H1 (cell line): ENCODE results near the gene HM13. TPM values are rescaled to one million over a fixed set of nuclear protein-coding genes. Genes with fewer than 3 reads are reported as not detected.

Experiments used
- CTCF ChIA-PET: fragments of 300-600 bp; sonication (Branson Sonifier 250); formaldehyde crosslinking; loops from one replicate; lab custom pipeline; 2021; ENCODE audit not compliant: partially characterized antibody; lab: Charles Lee
- POLR2A ChIA-PET: fragments of 300-600 bp; sonication (Branson Sonifier 250); formaldehyde crosslinking; loops from one replicate; lab custom pipeline; 2021; ENCODE audit warnings: inconsistent platforms; ENCODE audit not compliant: partially characterized antibody; lab: Charles Lee
- DNase-seq, 2 experiments: peaks; one replicate each; pipeline versions ENCODE4 v3.0.0 to v3.0.0-alpha.2; 2010 to 2022; ENCODE audit warnings: low spot score in 2 of 2, low read depth in 1 of 2, mixed read lengths in 1 of 2
- FAIRE-seq: peaks from 2 replicates; lab custom pipeline; 2011; peaks lifted over from hg19 to GRCh38; lab: Jason Lieb, UNC
- H2AFZ ChIP-seq: 2 replicates; pipeline ENCODE4 v1.8.1; 2012; ENCODE audit warnings: low read length, inconsistent platforms
- H2AK5ac ChIP-seq: 2 replicates; pipeline ENCODE4 v1.6.1; 2013; ENCODE audit warnings: low read depth, low read length
- H2BK120ac ChIP-seq: replicated peaks from 2 replicates; pipeline ENCODE3; 2013; ENCODE audit warnings: low read depth, low read length, inconsistent platforms
- H2BK12ac ChIP-seq: 2 replicates; pipeline ENCODE4 v1.6.1; 2013; ENCODE audit warnings: low read depth, low read length
- H2BK15ac ChIP-seq: 2 replicates; pipeline ENCODE4 v1.6.1; 2013; ENCODE audit warnings: low read length
- H2BK20ac ChIP-seq: 2 replicates; pipeline ENCODE4 v1.6.1; 2013; ENCODE audit warnings: low read length
- H2BK5ac ChIP-seq: 2 replicates; pipeline ENCODE4 v1.6.1; 2013; ENCODE audit warnings: low read depth, low read length
- H3K14ac ChIP-seq: 2 replicates; pipeline ENCODE4 v1.6.1; 2013; ENCODE audit warnings: inconsistent platforms; ENCODE audit not compliant: insufficient read length
- H3K18ac ChIP-seq: 2 replicates; pipeline ENCODE4 v1.6.1; 2013; ENCODE audit warnings: low read length; ENCODE audit errors: extremely low read depth
- H3K23ac ChIP-seq: 2 replicates; pipeline ENCODE4 v1.6.1; 2013; ENCODE audit warnings: inconsistent platforms; ENCODE audit not compliant: insufficient read length
- H3K23me2 ChIP-seq: 2 replicates; pipeline ENCODE4 v1.6.1; 2013; ENCODE audit warnings: low read depth, low read length
- H3K27ac ChIP-seq: 2 replicates; pipeline ENCODE4 v1.6.1; 2011; ENCODE audit warnings: low read depth, low read length, inconsistent platforms
- H3K27me3 ChIP-seq, 4 experiments: replicated peaks in 1 of 4; 1 replicate in 1 of 4; 2 replicates in 3 of 4; pipeline versions ENCODE4 v1.6.1 to v1.8.1; 2011 to 2013; ENCODE audit warnings: low read length in 3 of 4, mild to moderate bottlenecking in 3 of 4, inconsistent platforms in 2 of 4, mixed read lengths in 2 of 4, moderate library complexity in 1 of 4; ENCODE audit not compliant: control insufficient read depth in 3 of 4, insufficient read depth in 3 of 4; ENCODE audit errors: extremely low read depth in 1 of 4
- H3K36me3 ChIP-seq, 4 experiments: 2 replicates each; pipeline versions ENCODE4 v1.6.1 to v1.8.1; 2011 to 2013; ENCODE audit warnings: mild to moderate bottlenecking in 4 of 4, low read length in 3 of 4, moderate library complexity in 2 of 4, control low read depth in 1 of 4, inconsistent platforms in 1 of 4; ENCODE audit not compliant: insufficient read depth in 4 of 4, control insufficient read depth in 2 of 4
- H3K4ac ChIP-seq: replicated peaks from 2 replicates; pipeline ENCODE3; 2013; ENCODE audit warnings: low read length, low read depth, mixed read lengths, inconsistent platforms; ENCODE audit not compliant: insufficient read length
- H3K4me1 ChIP-seq, 4 experiments: replicated peaks in 1 of 4; 1 replicate in 1 of 4; 2 replicates in 3 of 4; pipeline versions ENCODE4 v1.6.1 to v1.8.1; 2011 to 2013; ENCODE audit warnings: low read length in 3 of 4, inconsistent platforms in 2 of 4, mixed read lengths in 1 of 4; ENCODE audit not compliant: insufficient read depth in 4 of 4, control insufficient read depth in 3 of 4
- H3K4me2 ChIP-seq, 2 experiments: 2 replicates each; pipeline versions ENCODE4 v1.6.1 to v1.8.1; 2011 to 2013; ENCODE audit warnings: low read depth in 2 of 2, low read length in 2 of 2, control low read depth in 1 of 2, inconsistent platforms in 1 of 2, mild to moderate bottlenecking in 1 of 2; ENCODE audit not compliant: insufficient read depth in 1 of 2
- H3K4me3 ChIP-seq, 4 experiments: fragments of 200-600, 300-600 bp in 1 of 4; sonication (generic), shearing (Covaris generic), sonication (Bioruptor Twin) in 1 of 4; 2 replicates each; pipeline versions ENCODE4 v1.5.1 to v1.8.1; 2011 to 2016; ENCODE audit warnings: low read length in 4 of 4, low read depth in 3 of 4, control low read depth in 2 of 4, inconsistent platforms in 2 of 4, mild to moderate bottlenecking in 2 of 4, mixed read lengths in 1 of 4, moderate library complexity in 1 of 4; ENCODE audit not compliant: insufficient read depth in 2 of 4; ENCODE audit errors: extremely low read depth in 1 of 4
- H3K56ac ChIP-seq: replicated peaks from 2 replicates; pipeline ENCODE3; 2013; ENCODE audit warnings: low read depth, mild to moderate bottlenecking, mixed read lengths, low read length, inconsistent platforms; ENCODE audit not compliant: insufficient read length
- H3K79me1 ChIP-seq: 2 replicates; pipeline ENCODE4 v1.6.1; 2013; ENCODE audit warnings: low read depth, low read length, control low read depth
- H3K79me2 ChIP-seq, 2 experiments: 2 replicates each; pipeline versions ENCODE4 v1.6.1 to v1.8.1; 2012 to 2013; ENCODE audit warnings: low read length in 2 of 2, mild to moderate bottlenecking in 2 of 2, inconsistent platforms in 1 of 2; ENCODE audit not compliant: insufficient read depth in 2 of 2, control insufficient read depth in 1 of 2
- H3K9ac ChIP-seq, 4 experiments: replicated peaks in 1 of 4; 1 replicate in 1 of 4; 2 replicates in 3 of 4; pipeline versions ENCODE4 v1.6.1 to v1.8.1; 2011 to 2013; ENCODE audit warnings: low read depth in 3 of 4, low read length in 3 of 4, control low read depth in 2 of 4, mild to moderate bottlenecking in 2 of 4, moderate library complexity in 2 of 4, inconsistent platforms in 1 of 4; ENCODE audit errors: extremely low read depth in 1 of 4
- H3K9me3 ChIP-seq, 2 experiments: 2 replicates each; pipeline versions ENCODE4 v1.6.1 to v1.8.1; 2012 to 2013; ENCODE audit warnings: mild to moderate bottlenecking in 2 of 2, moderate library complexity in 2 of 2, control low read depth in 1 of 2, inconsistent platforms in 1 of 2, low read depth in 1 of 2, low read length in 1 of 2, mixed read lengths in 1 of 2; ENCODE audit not compliant: insufficient read depth in 2 of 2
- H4K20me1 ChIP-seq, 2 experiments: replicated peaks in 1 of 2; 2 replicates each; pipeline versions ENCODE3 to v1.8.1; 2011 to 2013; ENCODE audit warnings: inconsistent platforms in 2 of 2, low read length in 2 of 2, mild to moderate bottlenecking in 1 of 2; ENCODE audit not compliant: insufficient read depth in 2 of 2, control insufficient read depth in 1 of 2
- H4K5ac ChIP-seq: 2 replicates; pipeline ENCODE4 v1.6.1; 2013; ENCODE audit warnings: low read length, low read depth, mixed read lengths, inconsistent platforms; ENCODE audit not compliant: insufficient read length
- H4K8ac ChIP-seq: 2 replicates; pipeline ENCODE4 v1.8.0; 2013; ENCODE audit warnings: mild to moderate bottlenecking, moderate library complexity, low read length, inconsistent platforms; ENCODE audit not compliant: insufficient read depth; ENCODE audit errors: extremely low read depth
- H4K91ac ChIP-seq: replicated peaks from 2 replicates; pipeline ENCODE3; 2013; ENCODE audit warnings: low read length, mixed read lengths, inconsistent platforms; ENCODE audit not compliant: insufficient read length
- BACH1 ChIP-seq: IDR thresholded peaks from 2 replicates; pipeline ENCODE4 v1.6.1; 2012; ENCODE audit warnings: low read length, improper control_type of control experiment
- CEBPB ChIP-seq: IDR thresholded peaks from 2 replicates; pipeline ENCODE4 v1.6.1; 2012; ENCODE audit warnings: low read depth, low read length
- CHD1 ChIP-seq: IDR thresholded peaks from 2 replicates; pipeline ENCODE4 v1.6.1; 2012; ENCODE audit warnings: low read depth, low read length, improper control_type of control experiment
- CHD2 ChIP-seq: IDR thresholded peaks from 2 replicates; pipeline ENCODE4 v1.6.1; 2012; ENCODE audit warnings: low read length, improper control_type of control experiment
- EP300 ChIP-seq, 2 experiments: IDR thresholded peaks; 1 replicate in 1 of 2; 2 replicates in 1 of 2; pipeline ENCODE4 v1.6.1; 2011 to 2012; ENCODE audit warnings: low read depth in 2 of 2, low read length in 2 of 2, mild to moderate bottlenecking in 2 of 2, borderline replicate concordance in 1 of 2, inconsistent platforms in 1 of 2, moderate library complexity in 1 of 2
- KDM4A ChIP-seq: IDR thresholded peaks from one replicate; pipeline ENCODE4 v1.7.1; 2012; ENCODE audit warnings: low read depth, mild to moderate bottlenecking, moderate library complexity, low read length, inconsistent platforms; ENCODE audit not compliant: severe bottlenecking
- NANOG ChIP-seq: IDR thresholded peaks from 2 replicates; pipeline ENCODE4 v1.6.1; 2011; ENCODE audit warnings: low read length, low read depth, mild to moderate bottlenecking, inconsistent platforms; ENCODE audit not compliant: insufficient read depth, poor library complexity, severe bottlenecking
- NRF1 ChIP-seq: IDR thresholded peaks from 2 replicates; pipeline ENCODE4 v1.6.1; 2011; ENCODE audit warnings: mild to moderate bottlenecking, low read depth, low read length, improper control_type of control experiment
- PHF8 ChIP-seq: fragments of 200-600 bp; sonication (generic); conservative IDR thresholded peaks from 2 replicates; pipeline ENCODE4 v1.7.1; 2012; ENCODE audit warnings: low read depth, mild to moderate bottlenecking, inconsistent platforms, low read length, moderate library complexity
- RFX5 ChIP-seq: IDR thresholded peaks from 2 replicates; pipeline ENCODE4 v1.6.1; 2011; ENCODE audit warnings: low read depth, low read length, improper control_type of control experiment, borderline replicate concordance
- RNF2 ChIP-seq: fragments of 200-900, 300-1000 bp; sonication (generic); IDR thresholded peaks from 2 replicates; pipeline ENCODE4 v1.7.1; 2016; ENCODE audit warnings: borderline replicate concordance, low read depth, mild to moderate bottlenecking, antibody characterized with exemption, low read length; ENCODE audit not compliant: poor library complexity, severe bottlenecking; ENCODE audit errors: missing control alignments
- SRF ChIP-seq: IDR thresholded peaks from 2 replicates; pipeline ENCODE4 v1.6.1; 2011; ENCODE audit warnings: mild to moderate bottlenecking, low read depth, low read length, moderate library complexity
- whole genome bisulfite sequencing, 2 experiments: shearing (Covaris generic) in 1 of 2; methylation state at CpG; one replicate each; pipeline versions ENCODE4 v1.1.6 to v1.1.7; 2013 to 2015; ENCODE audit warnings: low lambda C conversion rate in 2 of 2, mixed read lengths in 2 of 2, inconsistent platforms in 1 of 2, low coverage in 1 of 2, missing lambda C conversion rate in 1 of 2; ENCODE audit not compliant: insufficient replicate concordance in 2 of 2, insufficient coverage in 1 of 2, insufficient read length in 1 of 2; ENCODE audit errors: extremely low coverage in 1 of 2, missing lambda C conversion rate in 1 of 2; 5-methylcytosine and 5-hydroxymethylcytosine counted together
- polyA plus RNA-seq, 7 experiments: library from polyadenylated mRNA; depleted of rRNA in 3 of 7; stranded (reverse) in 5 of 7; unstranded in 2 of 7; fragments of >200 nt in 5 of 7; fragments of 200-250 nt in 2 of 7; gene quantifications; 1 replicate in 5 of 7; 2 replicates in 1 of 7; 4 replicates in 1 of 7; pipeline versions ENCODE4 v1.2.1 to v1.2.3, GENCODE V29; 2011 to 2013; ENCODE audit warnings: missing spikeins in 2 of 7, mixed read lengths in 2 of 7
- total RNA-seq: library from RNA; stranded (reverse); fragmentation: NEBNext Ultra II Directional; extraction: Animal tissue kit (Norgen Biotek cat#: 25700); gene quantifications from 2 replicates; pipeline ENCODE4 v1.2.1, GENCODE V29; 2021

Gene HM13
- total and polyA plus RNA-seq, 2 of the 8 experiments (the other 6 are each of a cell fraction or from before 2014, with no cell fraction given) = 118 to 183 TPM

GRCh38 chr20:31577194-31577593, 63.0 kb downstream of the HM13 start:
- 0 out of 4 replicates have a peak, but pooled peaks cover 0 to 3% of the 10 kb centered on the region in 2 experiments for H3K79me2 ChIP-seq
- DNase-seq = no peak
- peak overlapping the region; percentile 79; the same call in 1 of the 2 replicates for H2AK5ac ChIP-seq
- no peak overlapping the region for H3K9ac ChIP-seq
- H4K5ac ChIP-seq = no peak overlapping the region
- H2BK120ac ChIP-seq = peak overlapping the region; percentile 48
- H3K14ac ChIP-seq = no peak overlapping the region
- H3K23me2 ChIP-seq = peaks cover 3% of the 10 kb centered on the region; the same call in 1 of the 2 replicates
- H3K56ac ChIP-seq = no peak overlapping the region
- WGBS, 2 experiments = 93% methylated on average over 9 of the region's 9 CpGs; no CpG with 5 or more reads in 1 of the 2 experiments
- H3K36me3 ChIP-seq = no peaks in the 10 kb centered on the region
- H3K4ac ChIP-seq = no peak overlapping the region
- H4K8ac ChIP-seq = no peak overlapping the region
- no peak overlapping the region for H3K4me2 ChIP-seq
- no peak overlapping the region for H3K23ac ChIP-seq
- no peak overlapping the region for H2AFZ ChIP-seq
- no peaks in the 10 kb centered on the region for H4K20me1 ChIP-seq
- peak overlapping the region; percentile 31; the same call in 1 of the 2 replicates for H2BK5ac ChIP-seq
- no peak for FAIRE-seq
- peak overlapping the region; percentile 44; the same call in 1 of the 2 replicates for H2BK12ac ChIP-seq
- H2BK15ac ChIP-seq = 0 out of 2 replicates have a peak overlapping the region, but pooled peaks have one; percentile 21
- no peaks in the 10 kb centered on the region for H3K9me3 ChIP-seq
- POLR2A ChIA-PET = interaction anchor here (1.4 to 24.3 kb wide), 5 partner anchors 9 to 30 kb away, joined by 4 to 1033 read pairs (median 25); partner anchors contain the start of gene ID1
- CTCF ChIA-PET = interaction anchor here (1.0 to 30.5 kb wide), 7 partner anchors 9 to 146 kb away, joined by 3 to 1559 read pairs (median 9); partner anchors contain the start of gene ID1
- H3K27ac ChIP-seq = no peak overlapping the region
- peak overlapping the region; percentile 42 for H4K91ac ChIP-seq
- peaks cover 17 to 24% (median 23%) of the 10 kb centered on the region in 4 experiments for H3K4me1 ChIP-seq
- H3K79me1 ChIP-seq = no peaks in the 10 kb centered on the region
- peak overlapping the region; percentile 51; the same call in 1 of the 2 replicates for H3K18ac ChIP-seq
- TF ChIP-seq NRF1 (no peak), CHD2 (no peak), RNF2 (no peak), PHF8 (no peak), CHD1 (no peak), KDM4A (no peak), EP300 (IDR thresholded peaks at IDR 0.05; ENCODE audit: borderline replicate concordance in 1 of 2, low read depth in 2 of 2, low read length in 2 of 2) (no peak), BACH1 (no peak), RFX5 (no peak), NANOG (no peak), CEBPB (no peak), SRF (no peak)
- H3K4me3 ChIP-seq = no peak overlapping the region
- no peaks in the 10 kb centered on the region for H3K27me3 ChIP-seq
- no peak overlapping the region for H2BK20ac ChIP-seq
